ENCODE results near the gene MDFIC.

MDFIC gene

GRCh38 chr7:114929570-114929969, 7.7 kb downstream of the MDFIC start:
- no peak for DNase-seq

GRCh38 chr7:114930107-114930661, 8.3 kb downstream of the MDFIC start:
- no peak for DNase-seq

DNA sequence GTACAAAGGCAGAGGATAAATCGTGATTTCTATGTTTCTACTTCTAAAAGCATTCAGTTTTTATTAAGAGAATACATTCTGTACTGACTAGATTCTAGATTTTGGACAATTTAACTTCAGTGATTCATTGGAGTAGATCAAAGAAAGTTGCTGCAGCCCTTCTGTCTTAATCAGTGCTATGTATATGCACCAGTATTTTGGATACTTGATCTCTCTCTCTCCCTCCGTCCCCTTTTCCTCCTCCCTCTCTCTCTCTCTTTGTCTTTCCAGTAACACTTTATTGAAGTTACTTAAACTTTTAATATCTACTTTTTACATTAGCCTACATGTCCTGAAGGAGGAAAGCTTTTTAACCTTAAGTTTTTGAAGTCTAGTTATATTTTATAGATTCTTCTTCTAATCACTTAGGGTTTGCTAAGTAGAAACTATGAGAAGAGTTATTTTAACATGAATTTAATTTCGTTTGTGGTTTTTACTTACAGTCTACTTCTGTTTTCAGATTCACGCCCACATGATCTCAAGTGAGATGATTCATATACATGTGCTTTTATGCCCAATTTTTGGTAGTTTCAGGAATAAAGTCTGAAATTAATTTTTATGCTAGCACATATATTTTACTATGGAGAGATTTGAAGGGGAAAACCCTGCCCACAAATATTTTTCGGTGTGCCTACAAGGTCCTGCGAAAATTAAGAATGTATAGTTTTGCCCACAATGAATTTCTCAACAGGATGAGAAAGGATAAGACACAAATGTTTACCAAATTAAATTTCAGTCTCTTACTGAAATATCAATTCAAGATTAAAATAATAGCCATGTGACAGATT, 9.1 kb downstream of the MDFIC start:
- peak; percentile 57 for DNase-seq

DNA sequence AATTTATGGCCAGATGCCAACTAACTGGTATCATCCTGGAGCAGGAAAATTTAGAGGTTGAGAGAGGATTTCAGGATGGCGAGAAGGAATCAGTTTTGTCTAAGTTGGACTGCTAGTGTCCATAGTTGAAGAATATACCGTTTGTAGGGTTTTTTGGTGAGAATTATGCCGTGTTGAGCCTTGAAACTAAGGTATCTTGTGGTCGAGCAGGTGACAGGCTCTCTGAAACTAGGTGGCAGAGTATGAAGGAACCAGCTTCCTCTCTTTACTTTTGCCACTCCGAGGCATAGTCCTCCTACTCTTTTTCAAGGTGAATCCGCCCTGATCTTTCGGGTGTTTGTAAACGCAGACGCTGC, 9.7 kb downstream of the MDFIC start:
- peak; percentile 89 for DNase-seq

DNA sequence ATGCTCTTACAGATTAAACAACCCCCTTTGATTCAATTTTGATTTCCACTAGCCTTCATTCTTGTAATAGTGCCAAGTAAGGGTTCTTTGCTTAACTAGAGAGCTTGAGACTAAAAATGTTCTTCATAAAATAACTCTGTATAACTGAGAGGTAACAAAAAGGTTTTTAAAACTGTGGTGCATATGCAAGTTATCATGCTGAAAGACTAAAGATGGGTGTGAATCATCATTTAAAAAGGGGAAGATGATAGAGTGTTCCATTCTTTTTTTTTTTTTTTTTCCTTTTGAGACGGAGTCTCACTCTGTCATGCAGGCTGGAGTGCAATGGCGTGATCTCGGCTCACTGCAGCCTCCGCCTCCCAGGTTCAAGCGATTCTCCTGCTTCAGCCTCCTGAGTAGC, 11.1 kb downstream of the MDFIC start:
- no peak for DNase-seq

- no peak for DNase-seq
Observed at GRCh38 chr7:114933658-114934057, 11.8 kb downstream of the MDFIC start.

GRCh38 chr7:114934086-114934485, 12.2 kb downstream of the MDFIC start:
- DNase-seq, result no peak

GRCh38 chr7:114934713-114935112, 12.8 kb downstream of the MDFIC start:
- DNase-seq, result no peak

- DNase-seq, result no peak
Observed at GRCh38 chr7:114936471-114936870, 14.6 kb downstream of the MDFIC start.

GRCh38 chr7:114937446-114937845, 15.6 kb downstream of the MDFIC start:
- no peak for DNase-seq

DNA sequence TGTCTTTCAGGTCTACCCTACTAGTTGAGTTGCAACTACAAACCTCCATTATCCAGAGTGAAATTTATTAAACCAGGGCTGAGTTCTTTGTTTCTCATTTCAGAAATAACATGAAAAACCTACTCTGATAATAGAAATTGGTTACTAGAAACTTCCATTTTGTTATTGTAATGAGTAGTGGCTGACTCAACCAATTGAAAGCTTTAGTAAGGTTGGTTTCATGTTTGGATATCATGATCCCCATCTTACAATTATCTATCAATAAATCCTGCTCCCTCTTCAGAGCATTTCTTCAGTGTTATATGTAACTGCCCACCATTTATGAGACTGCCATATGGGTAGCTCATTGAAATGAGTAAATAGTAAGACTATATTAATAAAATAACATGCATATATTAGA, 16.9 kb downstream of the MDFIC start:
- no peak for DNase-seq

GRCh38 chr7:114939484-114940097, 17.7 kb downstream of the MDFIC start:
- DNase-seq, result no peak

GRCh38 chr7:114940220-114940619, 18.3 kb downstream of the MDFIC start:
- no peak for DNase-seq

DNA sequence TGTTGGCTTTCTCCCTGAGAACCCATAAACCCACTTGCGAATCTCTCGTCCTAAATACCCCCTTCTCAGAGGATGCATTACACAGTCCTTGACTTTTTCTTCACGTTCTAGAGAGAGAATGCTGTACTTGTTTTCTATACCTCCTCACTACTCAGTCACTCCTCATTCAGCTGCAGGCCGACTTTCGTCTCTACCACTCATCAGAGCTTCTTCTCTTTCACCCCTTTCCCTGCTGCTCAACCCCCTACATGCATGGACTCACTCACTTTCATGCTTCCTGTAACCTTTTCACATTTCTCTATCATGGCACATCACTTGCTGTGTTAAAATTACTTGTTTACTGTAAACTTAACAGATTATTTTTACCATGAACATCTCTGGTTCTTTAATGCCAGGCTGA, 19.8 kb downstream of the MDFIC start:
- DNase-seq, result no peak

- DNase-seq, result no peak
Observed at GRCh38 chr7:114942446-114943175, 20.7 kb downstream of the MDFIC start.

- DNase-seq, result no peak
Observed at GRCh38 chr7:114943530-114943929, 21.6 kb downstream of the MDFIC start.

DNA sequence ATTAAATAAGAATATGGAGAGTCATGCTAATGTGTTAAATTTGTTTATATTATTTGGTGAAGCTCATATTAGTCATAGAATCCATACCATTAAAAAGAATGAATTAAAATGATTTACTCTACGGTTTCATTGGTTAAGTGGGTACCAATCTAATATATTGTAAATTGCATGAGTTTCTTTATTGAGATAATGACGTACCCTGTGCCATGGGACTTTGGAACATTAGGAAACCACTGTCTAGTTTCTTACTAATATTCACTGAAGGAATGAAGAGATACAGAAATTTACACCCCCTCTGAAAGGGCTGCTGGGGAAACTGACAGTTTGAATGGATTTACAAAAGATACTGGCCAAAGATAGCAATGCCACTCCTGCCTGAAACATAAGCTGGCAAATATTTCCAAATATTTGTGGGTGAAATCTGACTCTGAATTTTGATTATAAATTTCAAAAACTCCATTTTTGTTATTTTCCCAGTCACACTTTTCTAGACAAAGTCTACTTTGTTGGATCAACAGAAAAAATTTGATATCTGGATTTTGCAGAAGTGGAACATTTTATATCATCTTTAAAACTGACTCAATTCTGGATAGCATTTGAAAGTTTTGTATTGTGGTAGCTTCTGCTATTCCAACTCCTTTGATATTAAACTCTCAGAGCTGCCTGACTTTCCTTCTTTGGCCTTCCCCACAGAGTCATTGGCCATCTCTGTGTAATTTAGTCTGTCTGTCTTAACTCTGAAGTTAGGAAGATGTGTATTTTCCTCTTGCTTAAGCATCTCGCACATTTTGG, 22.3 kb downstream of the MDFIC start:
- DNase-seq, result no peak

DNA sequence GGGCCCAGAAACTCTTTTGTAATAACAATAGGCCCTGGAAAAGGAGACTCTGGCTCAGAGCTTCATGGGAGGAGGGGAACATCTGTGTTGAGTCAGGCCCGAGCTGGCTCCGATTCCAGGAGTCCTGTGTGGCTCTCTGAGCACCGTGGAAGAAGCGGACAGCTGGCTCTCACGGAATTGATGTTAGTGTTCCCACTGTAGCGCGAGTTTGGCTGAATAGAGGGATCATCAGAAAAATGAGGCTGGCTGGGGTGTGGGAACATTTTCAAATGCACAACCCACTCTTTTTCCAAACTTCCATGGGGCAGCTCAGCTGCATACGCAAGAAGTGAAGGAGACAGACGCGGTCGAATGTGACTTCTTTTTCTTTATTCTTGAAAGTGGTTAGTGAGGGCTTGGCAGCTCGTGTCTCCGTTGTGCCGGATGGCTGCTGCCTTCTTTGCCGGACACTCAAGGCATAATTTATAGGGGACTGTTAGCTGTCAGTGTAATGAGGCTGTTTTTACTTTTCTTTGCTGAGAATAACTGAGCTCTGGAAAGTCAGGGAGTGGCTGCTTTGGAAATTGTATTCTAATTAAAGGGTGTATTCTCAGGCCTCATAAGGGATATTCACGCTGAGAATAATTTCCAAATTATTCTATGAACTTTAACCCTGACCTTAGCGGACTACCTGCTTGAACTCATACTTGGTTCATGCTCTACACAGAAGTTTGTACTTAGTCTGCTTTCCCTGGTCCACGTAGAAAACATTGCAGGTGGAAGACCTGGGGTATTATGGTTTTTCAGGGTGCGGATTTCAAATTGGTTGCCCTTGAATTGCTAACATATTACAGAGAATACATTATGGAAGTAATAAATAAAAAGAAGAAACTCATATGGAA, 23.1 kb downstream of the MDFIC start:
- no peak for DNase-seq

GRCh38 chr7:114949231-114949630, 27.3 kb downstream of the MDFIC start:
- no peak for DNase-seq

- no peak for DNase-seq
Observed at GRCh38 chr7:114952296-114952695, 30.4 kb downstream of the MDFIC start.

- DNase-seq, result no peak
Observed at GRCh38 chr7:114953724-114954123, 31.8 kb downstream of the MDFIC start.

DNA sequence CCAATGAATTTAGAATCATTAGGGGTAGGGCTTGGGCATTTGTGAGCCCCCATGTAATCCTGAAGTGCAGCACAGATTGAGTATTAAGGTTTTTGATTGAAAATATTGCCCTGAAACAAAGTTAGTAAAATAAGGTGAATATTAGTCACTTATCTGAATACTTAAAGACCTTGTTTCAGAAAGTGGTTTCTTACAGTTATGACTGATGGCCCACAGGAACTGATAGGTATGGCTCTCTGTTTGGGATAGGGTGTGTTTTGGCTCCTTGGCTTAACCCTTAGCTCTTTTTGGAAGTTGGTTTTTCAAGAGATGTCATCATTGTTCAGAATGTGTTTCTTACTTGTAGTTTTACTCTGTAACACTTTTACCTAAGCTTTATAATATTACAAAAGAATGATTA, 34.8 kb downstream of the MDFIC start:
- no peak for DNase-seq

Data from RPMI8226 (cell line).